Hepatocyte (in vitro differentiated cells): Measurements from ENCODE around the gene SLC26A9.

Source experiments
- EZH2 ChIP-seq: fragments of 200-600 bp; sonication (generic); IDR thresholded peaks from 2 replicates; pipeline ENCODE4 v1.6.1; 2016; ENCODE audit warnings: antibody characterized with exemption, mild to moderate bottlenecking, borderline replicate concordance
- TF ChIP-seq, protein P1 (sequence below): fragments of 200-600 bp; sonication (generic); IDR thresholded peaks from 2 replicates; pipeline ENCODE4 v1.5.1; 2016; ENCODE audit warnings: antibody characterized with exemption, mild to moderate bottlenecking; ENCODE audit not compliant: poor library complexity

DNA sequence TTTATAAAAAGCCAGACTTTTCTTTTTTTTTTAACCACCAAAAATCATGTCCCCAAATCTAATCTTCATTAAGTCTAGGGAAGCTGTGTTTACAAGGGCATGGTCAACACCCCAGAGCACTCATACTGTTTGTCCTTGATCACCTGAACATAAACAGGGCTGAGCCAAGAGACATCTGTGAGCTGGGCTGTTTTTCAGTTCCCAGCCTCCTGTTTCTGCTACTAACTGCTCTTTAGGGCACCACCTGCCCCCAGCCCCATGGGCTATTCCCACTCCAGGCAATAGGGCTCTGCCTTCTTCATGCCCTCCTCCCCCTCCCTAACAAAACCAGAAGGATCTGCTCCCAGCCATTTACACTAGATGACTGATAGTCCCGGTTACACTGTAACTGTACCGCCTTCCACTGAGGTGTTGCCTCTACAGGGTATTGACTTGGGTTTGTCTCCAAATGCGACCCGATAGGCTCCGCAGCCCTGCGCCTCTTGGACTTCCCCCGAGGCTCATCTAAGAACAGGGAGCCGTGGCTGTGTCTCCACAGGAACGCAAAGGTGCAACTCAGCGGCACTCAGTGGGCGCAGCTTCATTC is 11.7 kb upstream of the SLC26A9 start:
- TF ChIP-seq, protein P1, sequence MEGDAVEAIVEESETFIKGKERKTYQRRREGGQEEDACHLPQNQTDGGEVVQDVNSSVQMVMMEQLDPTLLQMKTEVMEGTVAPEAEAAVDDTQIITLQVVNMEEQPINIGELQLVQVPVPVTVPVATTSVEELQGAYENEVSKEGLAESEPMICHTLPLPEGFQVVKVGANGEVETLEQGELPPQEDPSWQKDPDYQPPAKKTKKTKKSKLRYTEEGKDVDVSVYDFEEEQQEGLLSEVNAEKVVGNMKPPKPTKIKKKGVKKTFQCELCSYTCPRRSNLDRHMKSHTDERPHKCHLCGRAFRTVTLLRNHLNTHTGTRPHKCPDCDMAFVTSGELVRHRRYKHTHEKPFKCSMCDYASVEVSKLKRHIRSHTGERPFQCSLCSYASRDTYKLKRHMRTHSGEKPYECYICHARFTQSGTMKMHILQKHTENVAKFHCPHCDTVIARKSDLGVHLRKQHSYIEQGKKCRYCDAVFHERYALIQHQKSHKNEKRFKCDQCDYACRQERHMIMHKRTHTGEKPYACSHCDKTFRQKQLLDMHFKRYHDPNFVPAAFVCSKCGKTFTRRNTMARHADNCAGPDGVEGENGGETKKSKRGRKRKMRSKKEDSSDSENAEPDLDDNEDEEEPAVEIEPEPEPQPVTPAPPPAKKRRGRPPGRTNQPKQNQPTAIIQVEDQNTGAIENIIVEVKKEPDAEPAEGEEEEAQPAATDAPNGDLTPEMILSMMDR, result no peak
- no peak for TF ChIP-seq EZH2
